HG03175 (cell line): ENCODE measurements around the gene SETDB1.

Experiments used
- ATAC-seq: cut with Tn5 transposase; IDR thresholded peaks from one replicate; pipeline ENCODE4 v1.9.1; 2021; ENCODE audit warnings: mild to moderate bottlenecking, moderate library complexity; ENCODE audit not compliant: unreplicated experiment

Gene SETDB1

DNA sequence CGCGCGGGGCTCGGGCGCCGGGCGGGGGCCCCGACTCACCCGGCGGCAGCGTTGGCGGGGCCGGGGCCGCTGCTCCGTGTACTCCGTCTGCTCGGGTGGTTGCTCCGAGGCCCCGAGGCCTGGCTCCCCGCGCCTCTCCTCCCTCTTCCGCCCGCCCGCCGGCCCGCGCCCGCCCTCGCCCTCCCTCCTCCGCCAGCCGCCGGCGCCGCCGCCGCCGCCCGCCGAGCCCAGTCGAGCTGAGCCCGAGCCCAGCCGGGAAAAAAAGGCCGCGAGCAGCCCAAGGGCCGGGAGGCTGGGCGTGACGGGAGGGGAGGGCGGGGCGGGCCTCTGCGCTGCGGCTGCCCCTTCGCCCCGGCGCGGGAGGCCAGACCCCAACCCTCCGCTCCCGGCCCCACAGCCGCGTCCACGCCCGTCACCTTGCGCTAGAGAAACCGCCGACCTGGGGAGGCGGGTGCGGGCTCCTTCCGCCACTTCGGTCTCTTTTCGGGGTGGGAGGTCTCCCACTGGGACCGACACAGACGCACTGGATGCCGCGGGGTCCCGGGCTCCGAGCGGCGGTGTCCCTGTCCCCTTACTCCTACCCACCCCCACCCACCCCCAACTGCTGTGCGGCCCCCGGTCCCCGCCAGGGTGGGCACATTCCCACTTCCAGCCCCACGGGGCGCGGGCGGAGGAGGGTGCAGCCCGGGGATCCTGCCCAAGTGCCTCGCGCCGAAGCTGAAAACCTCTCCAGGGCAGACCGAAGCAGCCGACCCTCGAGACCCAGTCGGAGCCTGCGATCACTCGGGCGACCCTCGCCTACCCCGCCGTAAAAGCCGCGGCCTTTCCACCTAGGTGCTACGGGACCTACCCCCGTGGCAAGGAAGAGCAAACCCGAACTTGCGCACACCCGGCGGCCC is 48.7 kb downstream of the SETDB1 start, which contains the start of gene CERS2:
Gene CERS2, minus strand, starts transcription at position 256 of the 899 bp plus-strand sequence. CDS start 5,745 bp downstream, outside the sequence.
- ATAC-seq, result peak; percentile 56

DNA sequence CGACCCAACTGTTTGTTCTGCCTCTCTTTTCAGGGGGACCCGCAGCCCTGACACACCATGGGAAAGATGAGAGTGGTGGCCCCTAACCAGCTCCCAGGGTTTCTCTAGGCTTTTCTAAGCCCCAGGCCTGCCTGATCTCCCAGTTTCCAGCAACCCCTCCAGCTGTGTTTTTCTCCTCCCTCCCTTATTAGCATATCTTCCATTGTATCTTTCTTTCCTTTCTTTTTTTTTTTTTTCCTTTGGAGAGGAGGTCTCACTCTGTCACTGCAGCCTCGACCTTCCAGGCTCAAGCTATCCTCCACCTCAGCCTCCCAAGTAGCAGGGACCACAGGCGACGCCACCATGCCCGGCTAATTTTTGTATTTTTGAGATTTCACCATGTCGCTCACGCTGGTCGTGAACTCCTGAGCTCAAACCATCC is 50.2 kb downstream of the SETDB1 start:
- no peak for ATAC-seq

DNA sequence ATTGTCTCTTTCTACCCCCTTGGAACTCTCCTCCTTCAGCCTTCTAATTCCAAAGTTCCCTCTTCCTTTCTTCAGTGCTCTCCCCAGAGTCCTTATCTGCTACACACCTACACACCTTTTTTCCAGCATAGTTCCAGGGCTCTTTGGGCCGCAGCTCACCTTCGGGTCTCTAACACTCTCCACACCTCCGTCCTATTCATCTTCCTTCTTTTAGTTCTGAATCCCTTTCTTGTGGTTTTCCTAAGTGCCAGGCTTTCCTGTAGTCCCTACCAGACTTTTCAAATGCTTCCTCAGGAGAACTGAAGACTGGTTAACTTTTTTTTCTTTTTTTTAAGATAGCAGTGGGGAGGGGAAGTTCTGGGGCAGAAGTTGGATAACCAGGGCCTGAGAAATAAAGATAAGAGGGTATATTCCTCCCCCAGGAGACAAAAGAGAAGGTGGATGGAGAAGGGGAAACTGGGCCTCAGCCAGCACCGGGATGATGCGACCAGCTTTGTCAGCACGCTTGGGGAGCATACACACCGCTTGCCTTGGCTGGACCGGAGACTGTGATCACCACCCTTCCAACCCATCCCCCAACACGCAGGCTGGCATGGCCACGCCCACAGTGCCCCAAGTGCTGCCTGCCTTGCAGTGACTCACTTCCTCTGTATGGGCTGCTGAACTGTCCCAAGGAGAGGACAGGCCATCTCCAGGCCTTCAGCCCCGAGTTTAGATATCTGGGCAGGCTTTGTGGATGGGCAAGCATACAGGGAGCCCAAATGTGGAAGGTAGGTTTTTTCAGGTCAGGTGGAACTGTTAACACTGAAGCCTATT is 50.9 kb downstream of the SETDB1 start:
- no peak for ATAC-seq

DNA sequence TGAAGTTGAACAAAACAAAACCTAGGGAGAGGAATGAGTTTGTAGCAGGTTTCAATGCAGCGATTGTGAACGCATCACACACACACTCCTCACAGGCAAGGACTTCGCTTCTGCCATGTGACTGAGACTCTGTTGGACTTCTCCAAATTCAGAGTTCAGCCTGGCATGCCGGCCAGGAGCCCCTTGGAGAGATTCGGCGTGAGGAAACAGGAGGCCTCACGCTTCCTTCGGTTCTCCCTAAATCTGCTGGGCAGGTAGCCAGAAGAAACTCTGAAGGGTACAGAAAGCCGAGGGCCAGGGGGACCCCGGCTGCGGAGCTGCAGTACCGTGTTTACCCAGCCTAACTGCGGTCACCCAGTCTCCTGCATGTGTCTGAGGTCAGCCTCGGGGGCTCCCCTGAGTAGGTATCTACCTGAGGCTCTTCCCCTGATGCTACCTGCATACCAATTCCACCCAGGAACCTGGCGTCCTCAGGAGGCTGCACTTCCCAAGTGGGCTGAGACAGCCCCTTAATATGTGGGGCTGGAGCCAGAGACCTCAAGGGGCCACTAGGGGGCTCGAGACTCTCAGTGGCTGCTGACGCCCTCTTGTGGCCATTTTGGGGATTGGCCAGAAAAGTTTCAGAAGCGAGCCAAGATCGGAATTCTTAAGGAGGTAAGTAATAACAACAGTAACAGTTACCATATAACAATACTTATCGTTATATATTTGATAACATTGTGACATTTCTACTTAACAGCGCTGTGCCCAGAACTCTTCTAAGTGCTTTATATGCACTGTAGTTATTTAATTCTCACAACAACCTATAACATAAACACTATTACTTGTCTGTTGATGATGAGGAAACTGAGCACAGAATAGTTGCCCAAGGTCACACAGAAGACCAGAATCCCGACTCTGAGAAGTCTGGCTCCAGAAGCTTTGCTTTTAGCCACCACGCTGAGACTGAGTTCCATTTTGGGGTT is 53.2 kb downstream of the SETDB1 start:
- ATAC-seq, result peak; percentile 45

DNA sequence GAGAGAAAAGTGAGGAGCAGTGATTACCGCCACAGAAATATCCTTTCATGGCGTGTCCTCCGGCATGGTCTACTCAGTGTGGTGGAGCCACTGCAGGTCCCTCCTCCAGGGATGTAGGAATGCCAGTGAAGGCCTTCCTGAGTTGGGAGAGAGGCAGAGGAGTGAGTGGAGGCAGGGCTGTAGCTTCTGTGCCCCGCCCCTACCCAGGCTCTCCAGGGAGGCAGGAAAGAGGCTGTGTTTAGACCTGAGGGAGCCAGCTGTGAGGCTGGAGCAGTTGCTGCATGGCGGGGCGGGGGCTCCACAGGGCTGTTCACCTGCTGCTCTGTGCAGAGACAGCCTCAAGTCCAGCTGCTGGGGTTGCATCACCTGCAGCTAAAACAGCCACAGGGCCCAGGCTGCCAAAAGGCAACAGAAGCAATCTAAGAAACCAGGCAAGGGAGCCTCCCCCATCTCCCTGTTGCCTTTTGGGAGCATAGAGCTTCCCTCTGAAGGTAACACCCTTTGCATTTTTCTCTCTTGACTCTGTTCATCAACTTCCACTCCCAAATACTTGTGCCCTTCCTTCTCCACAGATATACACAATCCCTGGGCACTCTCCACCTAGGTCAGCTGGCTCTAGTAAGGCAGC is 55.1 kb downstream of the SETDB1 start:
- no peak for ATAC-seq

DNA sequence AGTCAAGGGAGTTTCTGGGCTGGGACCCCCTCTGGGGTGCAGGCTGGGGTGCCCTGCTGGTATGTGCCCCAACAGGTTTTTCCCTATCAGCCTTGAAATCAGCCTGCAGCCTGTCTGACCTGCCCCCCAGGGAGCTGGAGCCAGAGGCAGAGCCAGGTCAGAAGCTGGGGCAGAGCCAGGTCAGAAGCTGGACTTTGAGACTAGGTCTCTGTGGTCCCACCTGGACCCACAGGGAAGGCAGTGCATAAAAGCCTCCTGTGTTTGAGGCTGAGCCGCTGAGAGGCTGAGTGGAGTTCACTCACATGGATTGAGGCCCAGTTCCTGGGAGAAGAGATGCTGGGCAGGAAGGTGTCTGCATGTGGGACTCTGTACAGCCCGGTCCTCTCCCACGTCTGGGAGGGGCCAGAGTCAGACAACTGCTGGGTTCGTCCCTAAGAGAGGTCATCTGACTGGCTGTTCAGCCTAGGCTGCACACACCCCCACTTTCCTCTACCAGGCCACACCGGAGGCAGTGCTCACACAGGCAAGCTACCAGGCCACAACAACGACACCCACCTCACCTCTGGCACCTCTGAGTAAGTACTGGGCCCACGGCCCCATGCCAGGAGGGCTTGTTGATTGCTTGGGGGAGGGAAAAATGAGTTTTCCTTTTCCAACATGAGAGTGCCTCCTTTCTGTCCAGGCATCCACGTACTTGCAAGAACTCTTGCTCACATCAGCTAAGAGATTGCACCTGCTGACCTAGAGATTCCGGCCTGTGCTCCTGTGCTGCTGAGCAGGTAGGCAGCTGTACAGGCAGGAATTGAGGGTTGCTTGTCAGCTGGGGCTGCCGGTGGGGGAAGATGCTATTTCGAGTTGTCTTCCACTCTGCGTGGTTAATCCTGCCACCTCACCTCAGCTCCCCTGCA is 55.9 kb downstream of the SETDB1 start, which contains the start of gene ANXA9:
Gene ANXA9, plus strand, starts transcription at position 488 of the 908 bp plus-strand sequence. CDS start 814 bp downstream, outside the sequence.
- no peak for ATAC-seq

DNA sequence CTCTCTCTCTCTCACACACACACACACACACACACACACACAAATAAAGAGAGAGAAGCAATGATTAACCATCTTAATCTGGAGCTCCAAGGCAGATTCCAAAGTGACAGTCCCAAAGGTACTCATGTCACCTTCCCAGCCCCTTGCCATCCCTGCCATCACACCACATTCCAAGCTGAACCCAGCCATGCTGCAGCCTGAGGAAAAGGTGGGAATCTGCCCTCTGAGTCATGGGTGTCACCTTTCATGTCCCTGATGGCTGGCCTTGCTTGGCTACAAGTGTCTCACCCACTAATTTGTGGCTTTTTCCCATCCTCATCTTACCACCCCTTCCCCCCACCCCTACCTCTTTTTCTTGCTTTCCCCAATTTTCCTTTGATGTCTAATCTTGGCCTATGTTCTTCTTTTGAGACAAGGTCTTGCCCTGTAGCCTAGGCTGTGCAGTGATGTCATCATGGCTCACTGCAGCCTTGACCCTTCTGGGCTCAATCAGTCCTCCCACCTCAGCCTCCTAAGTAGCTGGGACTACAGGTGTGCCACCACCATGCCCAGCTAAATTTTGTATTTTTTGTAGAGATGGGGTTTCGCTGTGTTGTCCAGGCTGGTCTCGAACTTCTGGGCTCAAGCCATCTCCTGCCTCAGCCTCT is 59.1 kb downstream of the SETDB1 start:
- no peak for ATAC-seq

DNA sequence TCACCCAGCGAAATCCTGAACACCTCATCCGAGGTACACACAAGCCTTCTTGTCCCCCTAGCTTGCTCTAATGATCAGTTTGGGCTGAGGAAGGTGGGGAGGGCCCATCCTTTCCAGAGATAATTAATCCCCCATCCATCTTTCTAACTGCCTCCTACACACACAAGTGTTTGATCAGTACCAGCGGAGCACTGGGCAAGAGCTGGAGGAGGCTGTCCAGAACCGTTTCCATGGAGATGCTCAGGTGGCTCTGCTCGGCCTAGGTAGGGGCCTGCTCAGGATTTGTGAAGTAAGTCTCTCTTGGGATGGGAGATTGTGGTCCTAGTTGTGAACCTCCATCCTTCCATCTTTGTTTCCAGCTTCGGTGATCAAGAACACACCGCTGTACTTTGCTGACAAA is 61.8 kb downstream of the SETDB1 start:
- ATAC-seq, result no peak

DNA sequence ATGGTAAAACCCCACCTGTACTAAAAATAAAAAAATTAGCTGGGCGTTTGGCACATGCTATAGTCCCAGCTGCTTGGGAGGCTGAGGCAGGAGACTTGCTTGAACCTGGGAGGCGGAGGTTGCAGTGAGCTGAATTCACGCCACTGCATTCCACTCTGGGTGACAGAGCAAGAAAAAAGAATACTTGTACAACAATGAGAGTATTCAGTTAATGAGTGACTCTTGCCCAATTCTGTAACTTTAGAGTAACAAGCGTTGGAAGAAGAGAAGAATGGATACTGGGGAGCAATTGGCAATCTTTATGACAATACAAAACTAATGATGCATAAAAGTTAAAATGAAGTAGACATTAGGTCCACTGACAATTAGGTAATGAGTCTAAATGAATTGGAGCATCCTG is 66.5 kb downstream of the SETDB1 start:
- no peak for ATAC-seq

DNA sequence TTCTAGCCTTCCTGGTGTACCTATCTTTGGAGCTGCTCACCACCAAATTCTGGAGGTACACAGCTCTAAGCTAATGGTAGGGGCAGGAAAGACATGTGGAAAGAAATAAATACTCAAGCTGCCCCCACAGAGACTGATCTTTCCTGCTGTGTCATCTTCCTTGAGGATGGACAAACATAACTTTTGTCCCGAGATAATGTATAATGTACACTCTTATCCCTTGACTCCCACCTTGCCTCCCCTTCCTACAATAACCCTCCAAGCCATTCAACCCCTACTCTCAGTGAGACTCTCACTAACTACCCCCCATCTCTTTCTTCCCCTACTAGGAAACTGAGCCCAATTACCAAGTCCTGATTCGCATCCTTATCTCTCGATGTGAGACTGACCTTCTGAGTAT is 68.1 kb downstream of the SETDB1 start:
- no peak for ATAC-seq

DNA sequence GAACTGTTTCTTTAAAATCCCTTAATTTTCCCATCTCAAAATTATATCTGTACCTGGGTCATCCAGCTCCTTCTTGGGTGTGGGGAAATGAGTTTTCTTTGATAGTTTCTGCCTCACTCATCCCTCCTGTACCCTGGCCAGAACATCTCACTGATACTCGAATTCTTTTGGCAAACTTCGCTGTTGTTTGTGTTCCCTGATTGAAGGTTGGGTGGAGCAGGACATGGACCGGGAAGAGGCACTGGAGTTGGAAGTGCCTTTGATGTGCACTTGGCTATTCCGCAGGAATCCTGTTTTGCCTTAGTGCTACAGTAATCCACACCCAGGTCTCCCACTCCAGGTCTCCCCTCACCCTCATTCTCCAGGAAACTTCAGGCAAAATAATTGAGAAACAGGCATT is 69.3 kb downstream of the SETDB1 start:
- no peak for ATAC-seq

DNA sequence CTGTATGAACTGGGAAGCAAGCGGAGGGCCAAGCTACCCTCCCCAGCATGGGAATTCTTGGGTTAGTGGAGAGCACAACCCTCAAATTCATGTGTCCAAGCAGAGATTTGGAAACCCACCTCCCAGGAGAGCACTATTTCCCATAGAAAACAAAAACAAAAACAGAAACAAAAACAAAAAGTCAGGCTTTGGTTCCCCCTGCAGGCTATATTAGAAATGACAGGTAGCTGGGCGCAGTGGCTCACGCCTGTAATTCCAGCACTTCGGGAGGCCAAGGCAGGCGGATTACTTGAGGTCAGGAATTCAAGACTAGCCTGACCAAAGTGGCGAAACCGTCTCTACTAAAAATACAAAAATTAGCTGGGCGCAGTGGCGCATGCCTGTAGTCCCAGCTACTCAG is 69.7 kb downstream of the SETDB1 start:
- ATAC-seq, result no peak

DNA sequence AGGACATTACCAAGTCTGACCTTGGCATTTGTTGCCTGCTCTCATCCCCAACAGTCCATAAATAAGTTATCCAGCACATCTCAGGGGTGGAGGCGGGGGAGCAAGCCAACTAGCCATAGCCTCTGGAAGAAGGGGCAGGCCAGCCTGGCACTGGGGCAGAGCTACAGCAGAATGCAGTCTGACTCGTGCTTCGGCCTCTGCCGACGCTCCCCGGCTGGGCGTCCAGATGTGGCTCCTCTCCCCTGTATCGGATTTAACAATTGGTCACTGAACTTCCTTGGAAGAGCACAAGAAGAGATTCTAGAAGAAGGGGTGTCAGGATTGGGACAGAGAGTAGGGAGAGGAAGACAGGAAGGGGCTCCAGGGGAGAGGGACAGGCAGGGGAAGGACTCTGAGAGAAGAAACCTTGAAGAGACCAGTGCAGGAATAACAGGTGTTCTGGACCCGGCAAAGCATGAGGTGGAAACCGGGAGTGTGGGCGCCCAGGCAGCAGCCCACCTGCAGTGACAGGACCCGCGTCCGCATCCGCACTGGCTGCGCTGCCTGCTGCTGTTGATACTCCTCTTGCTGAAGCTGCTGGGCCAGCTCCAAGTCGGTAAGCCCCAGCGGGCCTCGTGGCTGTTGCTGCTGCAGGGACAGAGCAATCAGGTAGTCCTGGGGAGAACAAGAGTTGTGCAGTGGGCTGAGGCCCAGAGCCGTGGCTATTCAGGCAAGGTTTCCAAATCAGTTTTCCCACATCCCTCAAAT is 71.1 kb downstream of the SETDB1 start:
- ATAC-seq, result no peak

DNA sequence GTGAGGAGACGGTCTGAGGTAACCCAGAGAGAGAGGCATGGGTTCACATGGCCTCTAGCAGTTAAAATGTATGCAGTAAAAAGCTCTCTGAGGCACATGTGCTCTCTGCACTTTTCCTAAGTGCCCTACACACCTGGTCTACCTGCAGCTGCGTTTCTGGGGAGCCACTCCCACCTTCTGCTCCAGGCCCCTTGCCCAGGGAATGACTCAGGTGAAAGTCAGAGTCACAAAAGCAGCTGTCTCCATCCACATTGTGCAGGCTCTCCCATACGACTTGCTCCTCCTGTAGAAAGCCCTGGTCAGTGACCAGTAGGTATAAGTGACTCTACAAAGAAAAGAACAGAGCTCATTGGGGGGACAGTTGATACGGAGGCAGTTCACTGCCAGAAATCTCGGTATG is 71.8 kb downstream of the SETDB1 start:
- no peak for ATAC-seq

DNA sequence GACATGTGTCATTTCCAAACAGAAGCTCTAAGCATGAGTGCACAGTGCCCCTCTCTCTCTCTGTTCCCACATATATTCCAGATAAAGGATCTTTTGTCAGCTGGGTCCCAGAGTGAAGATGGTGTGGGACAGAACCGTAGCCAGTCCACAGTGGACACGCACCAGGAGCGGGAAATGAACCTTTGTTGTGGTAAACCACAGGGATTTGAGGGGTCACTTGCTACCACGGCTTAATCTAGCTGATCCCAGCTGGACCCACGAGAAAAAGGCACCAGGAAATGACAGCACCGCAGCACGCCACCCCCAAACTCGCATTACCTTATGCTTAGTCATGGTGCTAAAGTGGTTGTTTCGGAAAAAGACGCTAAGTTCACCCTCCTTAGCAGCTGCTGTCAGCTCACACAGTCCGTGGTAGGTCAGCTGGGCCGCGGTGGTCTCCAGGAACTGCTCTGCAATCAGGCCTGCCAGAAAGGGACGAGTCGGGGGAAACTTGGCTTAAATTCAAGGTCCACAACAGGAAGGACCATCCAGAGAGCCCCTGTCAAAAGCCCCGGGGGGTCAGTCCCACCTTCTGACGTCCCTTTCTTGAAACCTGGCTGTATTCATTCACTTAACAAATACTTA is 73.0 kb downstream of the SETDB1 start:
- no peak for ATAC-seq

DNA sequence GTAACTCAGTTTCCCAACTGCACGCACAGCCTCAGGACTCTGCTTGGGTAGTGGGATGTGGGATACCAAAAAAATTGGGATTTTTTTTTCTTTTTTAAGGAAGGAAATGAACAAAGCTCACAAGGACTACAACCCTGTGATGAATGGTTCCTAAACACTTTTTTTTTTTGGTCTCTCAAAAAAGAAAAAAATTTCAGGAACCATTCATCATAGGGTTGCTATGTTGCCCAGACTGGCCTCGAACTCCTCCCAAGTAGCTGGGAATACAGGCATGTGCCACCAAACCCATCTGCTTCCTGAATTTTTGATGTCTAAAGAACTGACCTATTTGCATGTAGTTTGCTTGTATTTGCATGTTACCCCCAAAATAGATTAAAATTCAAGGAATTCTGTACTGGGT is 73.8 kb downstream of the SETDB1 start:
- ATAC-seq, result no peak

DNA sequence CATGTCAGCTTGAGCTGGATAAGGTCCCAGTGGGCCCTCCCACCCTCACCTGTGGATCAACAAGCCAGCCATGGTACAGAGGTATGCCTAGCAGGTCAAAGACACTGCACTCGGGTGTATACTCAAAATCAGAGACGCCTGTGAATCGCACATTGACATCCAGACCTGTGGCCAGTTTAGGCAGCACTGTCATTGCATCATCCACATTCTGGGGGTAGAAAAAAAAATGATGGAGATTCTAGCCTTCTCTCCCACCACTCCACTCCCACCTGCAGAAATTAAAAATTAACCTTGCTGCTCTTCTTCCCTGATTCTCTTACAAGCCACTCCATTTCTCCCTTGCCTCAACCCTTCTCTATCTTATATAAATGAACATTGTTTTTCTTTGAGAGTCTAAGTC is 74.2 kb downstream of the SETDB1 start:
- ATAC-seq, result no peak
